Activated T-cell treated with anti-CD3 and anti-CD28 coated beads for 24 hours (primary cell): Measurements from ENCODE around the gene COPB2.
"Not testable (repeated sequence)": the region's sequence is repeated elsewhere in the genome, so short reads cannot be mapped to it uniquely, and the experiment has no call there.

Experiments
- DNase-seq: peaks from one replicate; pipeline ENCODE4 v3.0.0-alpha.2; 2020; ENCODE audit warnings: low read depth

Gene COPB2

DNA sequence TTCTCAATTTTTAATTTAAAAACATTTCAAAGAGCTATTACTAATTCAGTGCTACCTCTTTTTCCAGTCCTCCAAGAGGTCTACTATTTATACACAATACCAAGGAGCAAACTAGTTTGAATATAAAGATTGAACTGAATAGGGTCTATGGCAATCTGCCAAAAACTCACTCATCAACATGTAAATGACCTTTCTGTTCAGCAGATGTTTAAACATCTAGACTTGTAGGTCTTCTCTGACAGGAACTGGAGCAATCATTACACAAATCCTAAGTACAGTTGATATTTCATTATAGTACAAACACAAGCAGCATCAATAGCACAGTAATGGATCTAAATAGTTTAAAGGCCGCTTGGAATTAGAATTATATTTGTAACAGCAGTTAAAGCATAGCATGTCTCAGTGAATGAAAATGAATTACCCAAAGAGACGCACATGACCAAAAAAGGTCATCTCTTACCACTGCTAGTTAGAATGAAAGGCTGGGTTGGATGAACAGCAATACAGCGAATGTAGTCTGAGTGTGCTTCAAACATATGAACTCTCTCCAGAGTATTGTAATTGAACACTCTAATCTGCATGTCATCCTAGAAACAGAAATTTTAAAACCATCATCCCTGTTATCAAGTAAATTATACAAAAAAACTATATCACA, 10.7 kb downstream of the COPB2 start:
- DNase-seq = no peak

DNA sequence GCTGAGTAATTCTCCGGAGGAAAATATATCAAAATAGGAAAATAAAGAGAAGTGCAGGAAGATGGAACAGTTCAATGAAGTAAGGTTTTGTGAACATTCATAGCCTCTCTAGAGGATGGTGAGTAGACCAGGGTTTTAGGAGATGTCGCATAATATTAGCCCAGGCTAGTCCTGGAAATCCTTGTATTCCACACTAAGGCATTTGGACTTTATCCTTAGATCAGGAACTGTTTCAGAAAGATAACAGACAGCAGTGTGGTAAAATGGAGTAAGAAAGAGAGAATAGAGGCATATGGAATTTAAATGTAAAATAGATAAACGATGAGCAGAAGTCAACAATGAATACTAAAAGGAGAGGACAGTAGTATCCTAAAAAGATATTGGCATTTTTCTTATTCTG, 12.1 kb downstream of the COPB2 start:
- no peak for DNase-seq

DNA sequence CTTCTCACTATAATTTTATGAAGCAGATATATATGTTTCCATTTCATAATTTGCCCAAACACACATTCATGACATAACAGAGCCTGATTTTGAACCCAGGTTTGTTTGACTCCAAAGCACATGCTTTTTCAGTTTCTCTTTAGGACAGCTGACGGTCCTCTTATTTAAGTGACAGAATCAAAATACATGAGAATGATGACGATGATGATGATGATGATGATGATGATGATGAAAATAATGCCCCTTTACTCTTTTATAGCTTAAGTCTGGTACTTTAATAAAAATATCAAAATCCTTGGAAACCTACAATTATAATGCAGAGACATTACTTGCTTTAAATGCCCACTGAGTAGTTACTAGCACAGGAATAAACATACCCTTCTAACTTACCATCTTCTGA, 15.3 kb downstream of the COPB2 start:
- no peak for DNase-seq

DNA sequence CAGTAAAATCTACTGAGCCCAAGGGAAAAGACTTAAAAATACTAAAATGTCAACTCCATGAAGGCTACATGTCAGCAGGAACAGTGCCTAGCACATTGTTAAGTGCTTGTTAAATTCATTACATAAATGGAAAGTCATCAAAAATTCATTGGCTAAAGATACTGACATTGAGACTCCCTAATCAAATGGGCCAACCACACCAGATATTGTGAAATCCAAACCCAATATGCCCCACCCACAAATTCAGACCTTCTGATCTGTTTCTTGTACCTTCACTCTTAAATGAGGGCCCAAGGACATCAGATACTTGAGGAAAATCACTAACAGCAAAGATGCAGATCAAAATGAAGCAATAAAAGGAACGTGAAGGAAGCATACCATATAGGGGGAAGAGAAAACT, 24.9 kb downstream of the COPB2 start:
- DNase-seq = no peak

DNA sequence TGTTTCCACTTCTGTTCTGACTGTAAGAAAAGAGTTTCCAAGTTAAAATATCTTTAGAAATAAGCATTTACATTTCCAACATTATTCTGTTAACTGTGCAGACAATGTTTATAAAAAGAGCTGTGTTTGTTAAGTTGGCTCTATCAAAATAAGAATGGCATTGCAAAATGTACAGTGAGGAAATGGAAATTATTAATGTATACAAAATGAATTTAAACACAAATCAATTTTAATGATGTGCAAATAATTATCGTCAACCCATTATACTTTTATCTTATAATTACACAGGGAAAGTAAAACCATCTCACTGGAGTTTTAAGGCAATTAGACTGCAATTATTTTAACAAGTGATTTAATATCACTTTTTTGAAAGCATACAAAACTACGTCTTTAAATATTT, 28.2 kb downstream of the COPB2 start:
- DNase-seq = no peak

DNA sequence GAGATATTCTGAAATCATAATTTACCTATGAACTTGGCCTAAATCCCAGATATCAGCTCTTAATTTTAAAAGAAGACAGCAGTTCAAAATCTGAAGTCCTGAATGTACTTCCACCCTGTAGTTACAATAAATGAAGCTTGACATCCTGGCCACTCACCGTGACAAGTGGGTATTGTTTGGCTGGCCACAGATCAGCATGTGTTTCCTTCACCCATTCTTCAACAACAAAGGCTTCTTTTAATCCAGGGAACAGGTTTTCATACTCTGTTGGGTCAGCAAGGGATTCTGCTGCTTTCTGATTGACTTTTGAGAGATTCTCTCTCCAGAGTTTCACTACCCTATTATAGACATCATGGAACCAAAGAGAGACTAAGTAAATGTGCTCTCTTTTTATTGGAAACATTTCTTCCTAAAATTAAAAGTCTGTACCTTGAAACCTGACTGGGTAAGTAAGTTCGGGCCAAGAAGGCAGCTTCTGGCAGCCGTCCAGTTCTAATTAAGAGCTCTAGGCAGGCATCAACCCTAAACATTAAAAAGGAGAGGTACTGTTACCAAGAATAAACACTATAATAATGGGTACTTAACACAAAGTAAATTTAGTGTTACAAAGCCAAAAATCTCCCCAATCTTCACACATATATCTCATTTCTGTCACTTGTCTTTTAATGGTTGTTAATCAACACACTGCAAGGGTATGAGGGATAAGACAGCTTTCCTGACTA, 30.4 kb downstream of the COPB2 start:
- no peak for DNase-seq

DNA sequence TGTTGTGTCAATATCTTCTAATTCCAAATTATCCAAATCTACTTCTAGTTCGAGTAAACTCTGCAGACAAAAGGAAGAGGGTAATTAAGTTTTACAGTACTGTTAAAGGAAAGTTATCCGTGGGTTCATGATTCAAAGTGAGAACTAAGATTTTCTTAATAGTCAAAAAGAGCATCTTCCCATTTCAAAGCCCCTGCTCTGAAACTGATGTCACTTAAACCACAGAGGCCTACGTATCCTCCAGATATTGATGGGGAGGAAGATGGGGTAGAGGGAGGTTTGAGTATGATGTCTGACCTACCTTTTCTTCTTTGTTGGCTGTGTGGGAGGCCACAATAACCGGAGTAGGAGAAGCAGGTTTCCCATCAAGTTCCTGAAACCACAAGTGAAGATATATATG, 31.5 kb downstream of the COPB2 start:
- DNase-seq = no peak

DNA sequence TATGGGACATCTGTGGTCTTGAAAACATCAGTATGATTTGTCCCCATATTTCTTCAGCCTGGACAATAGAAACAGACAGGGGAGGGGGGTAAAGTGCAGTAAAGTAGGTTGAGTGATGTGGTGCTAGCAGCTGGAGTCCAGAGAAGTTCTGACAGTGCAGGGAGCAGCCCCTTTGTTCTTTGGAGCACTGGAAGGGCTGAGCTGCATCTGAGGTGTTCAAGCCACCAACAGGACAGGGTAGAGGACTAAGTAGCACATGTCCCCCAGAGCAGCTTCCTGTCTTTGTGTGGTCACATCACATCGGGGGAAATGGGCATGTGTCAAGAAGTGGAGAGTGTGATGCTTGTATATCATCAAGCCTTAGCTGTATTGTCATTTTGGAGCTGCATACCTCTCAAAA, 33.6 kb downstream of the COPB2 start:
- no peak for DNase-seq

DNA sequence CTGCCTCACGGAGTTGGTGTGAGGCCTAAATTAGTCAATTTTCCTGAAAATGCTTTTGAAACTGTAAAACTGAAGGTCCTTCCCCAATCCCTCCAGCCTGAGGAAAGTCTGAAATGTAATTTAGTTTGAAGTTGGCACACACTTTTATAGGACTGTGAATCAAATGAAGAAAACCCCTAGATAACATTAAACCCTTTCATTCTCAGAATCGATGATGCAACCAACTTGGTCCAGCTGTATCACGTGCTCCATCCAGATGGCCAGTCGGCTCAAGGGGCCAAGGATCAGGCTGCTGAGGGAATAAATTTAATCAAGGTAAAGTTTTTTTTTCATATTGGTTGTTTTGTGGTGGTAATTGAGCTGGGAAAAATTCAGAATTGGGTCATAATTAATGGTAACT, 34.0 kb downstream of the COPB2 start:
- no peak for DNase-seq

DNA sequence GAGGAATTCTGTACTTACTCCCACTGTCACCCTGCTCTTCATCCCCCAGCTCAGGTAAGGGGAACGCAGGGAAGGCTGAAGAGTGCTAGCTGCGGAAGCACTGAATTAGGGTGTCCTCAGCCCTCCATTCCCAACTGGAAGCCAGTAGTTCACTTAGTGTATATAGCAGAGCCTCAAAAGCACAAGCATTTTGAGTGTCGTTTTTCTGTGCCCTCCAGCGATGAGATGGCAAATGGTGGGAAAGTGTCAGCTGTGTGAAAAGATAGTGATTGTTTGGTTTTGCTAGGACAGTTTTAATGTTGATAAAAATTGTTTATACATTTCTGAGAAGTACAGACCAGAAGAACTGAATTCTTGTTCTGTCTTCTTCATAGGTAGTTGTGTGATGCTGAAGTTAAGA, 34.8 kb downstream of the COPB2 start:
- no peak for DNase-seq

DNA sequence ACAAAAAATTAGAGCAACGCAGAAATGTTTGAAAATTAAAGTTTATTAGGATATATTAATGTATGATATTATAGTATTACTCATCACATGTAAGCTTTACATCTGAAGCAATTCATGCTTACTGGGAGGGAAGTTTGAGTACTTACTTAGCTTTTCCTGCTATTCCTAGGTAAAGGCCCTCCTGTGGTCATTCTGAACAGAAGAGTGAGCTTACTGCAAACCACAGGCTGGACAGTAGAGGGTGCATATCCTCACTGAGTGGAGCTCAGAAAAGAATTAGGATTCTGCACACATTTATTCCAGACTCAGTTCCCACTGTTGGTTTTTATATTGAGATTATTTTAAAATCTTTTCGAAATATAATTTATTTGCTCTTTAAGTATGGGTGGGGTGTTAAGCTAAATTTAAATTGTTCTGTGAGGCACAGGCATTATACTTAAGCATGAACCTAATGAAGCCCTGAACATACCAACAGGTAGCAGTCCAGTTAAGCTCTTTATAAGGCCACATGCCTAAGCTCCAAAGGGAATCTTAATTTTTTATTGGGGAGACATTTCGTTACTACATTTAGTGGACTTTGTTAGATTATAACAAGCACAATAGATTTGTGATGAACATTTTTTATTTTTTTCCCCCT, 35.4 kb downstream of the COPB2 start:
- no peak for DNase-seq

DNA sequence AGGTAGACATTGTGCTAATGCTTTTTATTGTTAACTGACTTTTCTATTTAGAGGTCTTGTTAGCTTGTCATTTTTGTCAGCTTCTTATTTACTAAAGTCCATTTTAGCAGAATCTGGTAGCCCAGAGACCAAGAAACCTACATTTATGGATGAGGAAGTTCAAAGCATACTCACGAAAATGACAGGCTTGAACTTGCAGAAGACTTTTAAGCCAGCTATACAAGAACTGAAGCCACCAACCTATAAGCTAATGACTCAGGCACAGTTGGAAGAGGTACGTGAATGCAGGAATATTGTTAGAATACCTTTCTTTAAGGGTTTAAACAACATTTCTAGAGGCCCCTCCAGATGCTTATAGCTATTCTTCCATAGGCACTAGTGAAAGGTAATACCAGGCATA, 42.7 kb downstream of the COPB2 start:
- no peak for DNase-seq

DNA sequence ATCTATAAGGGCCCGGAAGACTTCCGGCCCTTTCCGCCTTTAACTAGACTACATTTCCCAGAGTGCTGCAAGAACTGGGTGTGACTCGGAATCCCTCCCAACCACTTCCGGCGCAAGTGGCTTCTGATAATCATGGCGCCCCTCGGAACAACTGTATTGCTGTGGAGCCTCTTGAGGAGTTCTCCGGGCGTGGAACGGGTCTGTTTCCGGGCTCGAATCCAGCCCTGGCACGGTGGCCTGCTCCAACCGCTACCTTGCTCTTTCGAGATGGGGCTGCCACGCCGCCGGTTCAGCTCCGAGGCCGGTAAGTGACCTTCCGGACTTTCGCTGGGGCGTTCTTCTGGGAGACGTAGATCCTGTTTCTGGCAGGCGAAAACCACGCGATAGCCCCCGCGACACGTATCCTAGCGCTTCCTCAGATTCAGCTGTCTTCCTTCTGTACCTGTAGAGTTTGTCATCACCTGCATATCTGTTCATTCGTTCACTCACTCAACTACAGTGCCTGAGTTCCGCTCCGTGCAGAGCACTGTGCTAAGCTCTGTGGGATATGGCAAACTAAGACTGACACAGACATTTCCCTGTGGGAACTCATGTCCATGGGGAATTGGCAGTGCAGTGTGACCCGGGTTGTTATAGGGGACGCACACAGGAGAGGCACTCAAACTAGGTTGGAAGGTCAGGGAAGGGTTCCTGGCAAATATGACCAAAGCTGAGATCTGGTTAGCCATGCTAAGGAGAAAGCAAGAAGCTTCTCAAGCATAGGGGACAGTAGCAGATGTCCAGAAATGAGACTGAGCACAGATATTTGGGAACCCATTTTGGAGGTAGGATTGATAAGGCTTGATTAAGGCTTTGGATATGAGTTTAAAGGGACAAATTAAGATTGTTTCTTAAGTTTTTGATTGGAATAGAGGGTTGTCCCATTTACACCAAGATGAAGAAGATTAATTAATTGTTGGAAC, 45.3 kb downstream of the COPB2 start, which contains the start of gene MRPS22:
MRPS22 (plus strand) TSS at position 126 of the 962 bp plus-strand sequence; CDS start at position 133, 7 bp downstream.
- DNase-seq = peak; percentile 78

DNA sequence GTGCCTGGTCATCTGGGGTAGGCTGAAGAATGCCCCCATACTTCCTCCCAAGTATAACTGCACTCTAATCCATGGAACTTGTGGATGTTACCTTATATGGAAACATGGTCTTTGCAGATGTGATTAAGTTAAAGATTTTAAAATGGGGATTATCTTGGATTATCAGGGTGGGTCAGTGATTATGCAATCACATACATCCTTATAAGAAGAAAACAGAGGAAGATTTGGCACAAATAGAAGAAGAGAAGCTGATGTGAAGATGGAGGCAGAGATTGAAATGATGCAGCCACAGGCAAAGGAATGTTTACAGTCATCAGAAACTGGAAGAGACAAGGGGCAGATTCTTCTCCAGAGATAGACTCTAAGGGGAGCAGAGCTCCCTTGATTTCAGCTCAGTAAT, 47.4 kb downstream of the COPB2 start:
- DNase-seq = no peak

DNA sequence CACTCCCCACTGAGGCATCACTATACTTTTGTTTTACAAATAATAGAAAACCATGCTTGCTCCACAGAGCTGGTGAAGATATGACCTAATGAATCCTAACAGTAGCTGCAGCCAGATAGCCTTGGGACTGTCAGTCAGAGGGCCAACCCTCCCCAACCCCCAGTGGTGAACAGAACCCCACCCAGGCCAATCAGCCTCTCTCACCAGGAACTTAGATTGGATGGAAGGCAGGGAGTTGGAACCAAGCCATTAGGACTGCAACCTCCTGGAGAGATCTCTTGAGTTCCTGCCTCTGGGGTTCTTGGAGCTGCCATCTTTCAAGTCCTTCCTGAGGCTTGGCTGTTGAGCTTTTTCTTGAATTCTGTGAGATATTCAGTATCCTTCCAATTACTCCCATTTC, 48.7 kb downstream of the COPB2 start:
- no peak for DNase-seq

DNA sequence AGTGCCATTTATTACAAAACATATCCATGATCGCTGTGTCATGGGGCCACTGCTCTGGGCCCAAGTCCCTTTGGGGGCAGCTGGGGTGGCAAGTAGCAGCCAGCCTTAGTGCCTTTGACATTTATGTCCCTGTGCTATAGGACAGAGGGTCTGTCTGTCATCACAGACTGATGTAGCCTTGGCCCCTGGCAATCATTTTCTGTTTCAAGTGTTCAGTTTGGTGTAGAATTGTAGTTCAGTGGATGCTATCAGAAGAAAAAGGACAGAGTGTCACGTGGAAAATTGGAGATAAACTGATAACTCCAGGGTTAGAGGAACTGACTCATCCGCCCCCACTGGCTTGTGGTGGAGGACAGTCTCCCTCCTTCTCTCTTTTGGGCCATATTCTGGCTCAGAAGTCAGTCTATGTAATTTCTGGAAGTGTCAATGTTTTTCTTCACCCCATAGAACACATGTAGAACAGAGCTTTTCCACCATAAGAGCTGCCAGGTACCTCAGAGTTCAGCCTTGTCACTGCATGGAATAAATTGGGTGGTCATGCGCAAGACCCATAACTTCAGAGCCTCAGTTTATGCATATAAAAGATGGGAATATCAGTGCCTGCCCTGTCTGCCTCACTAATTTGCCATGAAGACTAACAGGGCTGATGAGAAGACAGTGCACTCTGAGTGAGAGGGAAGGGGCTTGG, 50.1 kb downstream of the COPB2 start:
- DNase-seq = no peak

DNA sequence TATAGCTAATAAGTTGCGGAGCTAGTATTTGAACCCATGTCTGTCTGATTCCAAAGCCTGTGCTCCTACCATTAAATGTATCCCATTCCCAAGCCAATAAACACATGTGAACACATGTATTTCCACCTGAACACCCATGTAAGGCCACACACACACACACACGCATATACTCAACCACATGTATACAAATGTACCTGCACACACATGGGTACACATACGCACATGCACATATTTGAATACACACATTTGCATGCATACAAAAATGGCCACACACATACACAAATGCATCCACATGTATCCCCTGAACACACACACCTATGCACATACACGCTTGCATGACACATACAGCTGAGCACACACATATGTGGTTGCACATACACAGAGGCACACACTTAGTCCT, 51.0 kb downstream of the COPB2 start:
- no peak for DNase-seq

DNA sequence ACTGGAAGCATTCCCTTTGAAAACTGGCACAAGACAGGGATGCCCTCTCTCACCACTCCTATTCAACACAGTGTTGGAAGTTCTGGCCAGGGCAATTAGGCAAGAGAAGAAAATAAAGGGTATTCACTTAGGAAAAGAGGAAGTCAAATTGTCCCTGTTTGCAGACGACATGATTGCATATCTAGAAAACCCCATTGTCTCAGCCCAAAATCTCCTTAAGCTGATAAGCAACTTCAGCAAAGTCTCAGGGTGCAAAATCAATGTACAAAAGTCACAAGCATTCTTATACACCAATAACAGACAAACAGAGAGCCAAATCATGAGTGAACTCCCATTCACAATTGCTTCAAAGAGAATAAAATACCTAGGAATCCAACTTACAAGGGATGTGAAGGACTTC, 54.8 kb downstream of the COPB2 start:
- DNase-seq = not testable (repeated sequence)

DNA sequence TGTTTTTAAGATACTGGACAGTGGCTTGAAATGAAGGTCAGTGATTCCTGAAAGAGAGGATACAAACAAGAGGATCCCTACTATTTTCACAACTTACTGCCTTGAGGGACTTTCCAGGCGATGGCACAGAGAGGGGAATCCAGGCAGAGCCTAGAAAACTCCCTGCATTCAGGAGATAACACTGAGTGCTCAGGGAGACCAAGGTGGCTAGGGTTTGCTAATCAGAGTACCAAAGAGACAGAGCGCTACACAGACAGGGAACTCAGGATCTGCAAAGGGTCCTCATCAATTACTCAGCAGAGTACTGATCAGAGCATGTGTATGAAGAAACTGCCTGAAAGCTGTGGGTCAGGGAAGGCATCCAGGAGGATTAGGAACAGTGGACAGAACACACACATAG, 57.4 kb downstream of the COPB2 start:
- no peak for DNase-seq

DNA sequence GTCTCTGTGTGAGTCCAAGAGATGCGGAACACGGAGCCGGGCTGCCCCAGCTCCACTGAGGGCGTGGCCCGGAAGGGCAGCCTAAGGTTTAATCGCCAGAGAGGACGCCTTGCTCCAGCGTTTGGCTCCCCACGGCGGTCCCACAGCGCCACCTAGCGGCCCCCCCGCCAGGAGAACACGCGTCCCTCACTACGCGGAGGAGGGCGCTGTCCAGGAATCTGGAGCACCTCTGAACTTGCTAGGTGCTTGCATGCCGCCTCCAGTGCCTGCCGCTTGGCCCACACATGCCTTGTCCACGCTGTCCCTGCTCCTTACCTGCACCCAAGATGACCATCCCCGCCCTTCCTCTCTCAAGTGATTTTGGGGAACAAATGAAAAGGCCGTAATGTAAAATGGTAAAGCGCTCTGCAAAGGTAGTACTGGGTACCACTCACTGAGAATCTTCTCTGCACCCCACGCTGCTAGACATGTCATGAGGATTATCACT, 60.0 kb downstream of the COPB2 start:
- DNase-seq = peak; percentile 84

DNA sequence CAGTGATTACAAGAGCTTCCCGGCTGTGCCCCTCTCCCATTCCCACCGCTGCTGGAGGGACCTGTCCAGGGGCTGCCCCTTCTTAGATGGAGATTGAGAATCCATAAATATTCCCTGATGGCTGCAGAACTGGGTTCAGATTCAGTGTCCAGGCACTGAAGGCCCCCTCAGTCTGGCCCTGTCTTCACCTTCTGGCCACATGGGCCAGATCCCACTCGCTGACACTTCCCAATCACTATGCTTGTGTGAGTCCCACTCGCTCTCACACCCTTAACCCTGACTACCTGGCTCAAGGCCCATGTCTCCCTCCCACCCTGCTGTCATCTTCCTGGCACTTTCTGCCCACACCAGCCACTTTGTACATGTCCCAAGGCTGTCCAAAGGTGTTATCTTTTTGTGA, 61.1 kb downstream of the COPB2 start:
- DNase-seq = no peak

DNA sequence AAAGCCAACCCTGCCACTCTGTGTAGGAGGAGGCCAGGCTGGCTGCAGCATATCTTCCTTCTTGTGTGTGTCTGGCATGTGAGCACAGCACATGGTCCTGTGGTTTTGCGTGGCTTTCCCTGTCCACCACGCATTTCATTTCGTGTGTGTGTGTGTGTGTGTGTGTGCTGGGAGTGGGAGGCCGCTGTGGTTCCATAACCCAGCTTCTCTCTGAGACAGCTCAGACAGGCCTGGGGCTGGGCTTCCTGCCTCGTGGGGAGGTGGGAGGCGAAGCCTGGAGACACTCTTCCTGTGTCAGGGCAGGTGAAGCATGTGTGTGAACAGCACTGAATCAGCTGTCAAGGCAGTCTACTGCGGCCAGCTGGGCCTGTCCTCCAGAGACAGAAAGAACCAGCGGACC, 61.6 kb downstream of the COPB2 start:
- DNase-seq = no peak
